Hair follicle dermal papilla cell (primary cell): Measurements from ENCODE around the gene SNTA1. TPM values are rescaled to one million over a fixed set of nuclear protein-coding genes. Genes with fewer than 3 reads are reported as not detected.

Experiments used
- total RNA-seq: library from RNA; depleted of rRNA; stranded (reverse); fragments of >200 nt; gene quantifications from 2 replicates; pipeline ENCODE4 v1.2.3, GENCODE V29; 2012

Gene SNTA1
- total RNA-seq: 47.1 and 53.3 TPM in 2 replicates

DNA sequence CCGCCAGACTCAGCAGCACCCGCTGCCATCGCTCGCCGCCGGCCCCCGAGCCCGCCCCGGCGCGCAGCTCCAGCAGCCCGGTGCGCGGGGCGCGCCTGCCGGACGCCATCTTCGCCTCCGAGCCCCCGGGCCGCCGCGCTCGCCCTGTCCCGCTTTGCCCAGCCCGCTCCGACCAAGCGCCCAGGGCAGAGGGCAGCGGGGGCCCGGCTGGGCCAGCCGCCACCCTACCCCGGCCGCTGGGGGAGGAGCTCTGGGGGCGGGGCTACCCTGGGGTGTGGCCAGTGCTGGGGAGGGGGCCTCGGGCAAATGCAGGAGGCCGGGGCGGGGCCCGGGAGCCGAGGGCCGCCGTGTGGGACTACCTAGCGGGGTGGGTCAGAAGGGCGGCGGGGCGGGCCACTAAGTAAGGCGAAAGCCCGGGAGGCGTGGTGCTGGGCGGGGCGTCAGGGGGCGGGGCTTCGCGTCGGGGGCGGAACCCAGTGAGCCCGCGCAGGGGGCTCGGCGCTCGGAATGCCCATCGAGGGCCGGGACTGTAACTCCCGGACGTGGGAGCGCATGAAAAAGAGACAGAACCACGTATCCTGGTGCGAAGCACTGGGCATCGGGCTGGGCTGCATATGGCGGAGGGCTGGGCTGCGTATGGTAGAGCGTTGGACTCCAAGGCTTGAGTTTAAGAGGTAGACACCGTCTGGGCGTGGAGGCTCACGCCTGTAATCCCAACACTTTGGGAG, at the start of gene SNTA1:
Gene SNTA1, minus strand, starts transcription at position 252 of the 728 bp plus-strand sequence. Its CDS starts 143 bp downstream, at position 109.

DNA sequence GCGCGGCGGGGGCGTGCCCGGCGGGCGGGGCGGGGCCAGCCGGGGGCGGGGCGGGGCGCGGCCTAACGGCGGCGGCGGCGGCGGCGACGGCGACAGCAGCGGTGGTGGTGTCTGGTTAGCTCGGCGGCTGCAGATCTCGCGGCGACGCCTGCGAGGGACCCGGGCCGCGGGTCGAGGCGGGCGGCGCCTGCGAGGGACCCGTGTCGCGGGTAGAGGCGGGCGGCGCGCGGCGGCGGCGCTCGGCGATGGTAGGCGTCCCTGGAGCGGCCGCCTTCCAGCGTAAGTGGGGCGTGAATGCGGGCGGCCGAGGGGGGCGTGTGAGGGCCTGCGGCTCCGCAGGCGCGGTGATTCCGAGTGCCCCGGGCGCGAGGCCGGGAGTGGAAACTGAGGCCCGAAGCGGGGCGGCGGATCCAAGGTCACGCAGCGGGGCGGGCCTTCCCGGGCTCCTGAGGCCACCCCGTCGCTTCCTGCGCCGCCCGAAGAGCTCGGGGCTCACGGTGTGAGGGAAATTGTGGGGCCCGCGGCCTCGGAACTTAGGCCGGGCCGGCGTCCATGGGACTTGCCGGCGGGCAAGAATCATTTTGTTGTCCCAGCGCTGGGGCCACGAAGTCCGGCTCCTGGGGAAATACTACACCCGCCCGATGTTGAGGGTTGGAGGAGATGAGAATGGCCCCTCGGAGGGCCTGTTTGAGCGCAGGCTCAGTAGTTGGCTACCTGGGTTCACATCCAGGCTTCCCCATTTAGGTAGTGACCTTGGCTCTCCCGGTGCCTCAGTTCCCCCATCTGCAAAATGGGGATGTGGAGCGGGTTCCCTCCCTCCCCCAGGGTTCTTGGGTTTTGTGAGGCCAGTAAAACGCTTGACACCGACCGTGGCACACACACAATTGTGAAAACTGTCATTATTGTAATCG, 46.7 kb upstream of the SNTA1 start, which contains the start of gene CBFA2T2:
Gene CBFA2T2, plus strand, starts transcription at position 74 of the 911 bp plus-strand sequence. Its CDS starts 172 bp downstream, at position 246.

DNA sequence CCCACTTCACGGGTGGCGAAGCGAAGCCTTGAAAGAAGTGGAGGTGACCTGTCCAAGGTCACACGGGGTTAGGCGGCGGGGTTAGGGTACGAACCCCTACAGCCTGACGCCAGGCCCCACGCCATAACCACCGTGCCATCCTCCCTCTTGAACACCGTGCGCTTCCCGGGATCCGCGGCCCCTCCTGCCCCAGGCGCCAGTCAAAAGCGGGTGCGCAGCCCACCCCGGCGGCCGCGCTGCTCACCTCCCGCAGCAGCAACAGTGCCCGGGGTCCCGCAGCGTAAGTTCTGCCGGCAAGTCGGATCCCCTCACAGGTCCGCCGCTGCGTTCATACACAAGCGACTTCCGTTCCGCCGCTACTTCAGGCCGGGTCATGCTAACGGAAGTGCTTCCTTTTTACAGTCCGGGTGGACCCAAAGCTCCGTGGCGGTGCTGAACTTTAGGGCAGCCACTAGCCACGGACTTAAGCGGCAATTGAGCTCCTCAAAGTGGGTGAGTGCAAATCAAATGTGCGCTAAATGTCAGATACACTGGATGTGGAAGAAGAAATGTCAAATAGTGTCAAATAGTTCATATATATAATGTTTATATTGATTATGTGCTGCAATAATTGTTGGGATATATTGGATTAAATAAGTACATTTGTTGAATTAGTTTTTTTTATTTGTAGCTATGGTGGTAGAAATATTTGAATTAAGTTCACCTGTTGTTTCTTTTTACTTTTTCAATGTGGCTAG, 42.2 kb downstream of the SNTA1 start, which contains the start of gene CDK5RAP1:
Gene CDK5RAP1, minus strand, starts transcription at position 336 of the 737 bp plus-strand sequence. CDS start 4,455 bp downstream, outside the sequence.

Other genes starting within 250 kb of the SNTA1 start
- not detected in 2 replicates for gene BPIFA3, start 226.4 kb downstream of the SNTA1 start, total RNA-seq
- not detected in 2 replicates for gene BPIFA1, start 207.8 kb downstream of the SNTA1 start, total RNA-seq
- gene BPIFB1, start 160.5 kb downstream of the SNTA1 start, total RNA-seq: not detected in 2 replicates
- gene CDK5RAP1, start 42.2 kb downstream of the SNTA1 start, total RNA-seq: 13.0 and 15.3 TPM in 2 replicates
- gene CBFA2T2, start 46.3 kb upstream of the SNTA1 start, total RNA-seq: 9.5 and 12.5 TPM in 2 replicates
- gene C20orf144, start 218.6 kb upstream of the SNTA1 start, total RNA-seq: 0.16 and 0.36 TPM in 2 replicates
- 2.3 and 4.5 TPM in 2 replicates for gene ACTL10, start 223.2 kb upstream of the SNTA1 start, total RNA-seq
- 22.5 and 36.7 TPM in 2 replicates for gene NECAB3, start 230.7 kb upstream of the SNTA1 start, total RNA-seq
- 1.5 and 1.6 TPM in 2 replicates for gene E2F1, start 242.6 kb upstream of the SNTA1 start, total RNA-seq